H1 (cell line): Measurements from ENCODE around the gene ATP6V1B1. TPM values are rescaled to one million over a fixed set of nuclear protein-coding genes. Genes with fewer than 3 reads are reported as not detected.

Experiments
- CTCF ChIA-PET: fragments of 300-600 bp; sonication (Branson Sonifier 250); formaldehyde crosslinking; loops from one replicate; lab custom pipeline; 2021; ENCODE audit not compliant: partially characterized antibody; lab: Charles Lee
- POLR2A ChIA-PET: fragments of 300-600 bp; sonication (Branson Sonifier 250); formaldehyde crosslinking; loops from one replicate; lab custom pipeline; 2021; ENCODE audit warnings: inconsistent platforms; ENCODE audit not compliant: partially characterized antibody; lab: Charles Lee
- DNase-seq, 2 experiments: peaks; one replicate each; pipeline versions ENCODE4 v3.0.0 to v3.0.0-alpha.2; 2010 to 2022; ENCODE audit warnings: low spot score in 2 of 2, low read depth in 1 of 2, mixed read lengths in 1 of 2
- FAIRE-seq: peaks from 2 replicates; lab custom pipeline; 2011; peaks lifted over from hg19 to GRCh38; lab: Jason Lieb, UNC
- H2AFZ ChIP-seq: 2 replicates; pipeline ENCODE4 v1.8.1; 2012; ENCODE audit warnings: low read length, inconsistent platforms
- H2AK5ac ChIP-seq: 2 replicates; pipeline ENCODE4 v1.6.1; 2013; ENCODE audit warnings: low read depth, low read length
- H2BK120ac ChIP-seq: replicated peaks from 2 replicates; pipeline ENCODE3; 2013; ENCODE audit warnings: low read depth, low read length, inconsistent platforms
- H2BK12ac ChIP-seq: 2 replicates; pipeline ENCODE4 v1.6.1; 2013; ENCODE audit warnings: low read depth, low read length
- H2BK15ac ChIP-seq: 2 replicates; pipeline ENCODE4 v1.6.1; 2013; ENCODE audit warnings: low read length
- H2BK20ac ChIP-seq: 2 replicates; pipeline ENCODE4 v1.6.1; 2013; ENCODE audit warnings: low read length
- H2BK5ac ChIP-seq: 2 replicates; pipeline ENCODE4 v1.6.1; 2013; ENCODE audit warnings: low read depth, low read length
- H3K14ac ChIP-seq: 2 replicates; pipeline ENCODE4 v1.6.1; 2013; ENCODE audit warnings: inconsistent platforms; ENCODE audit not compliant: insufficient read length
- H3K18ac ChIP-seq: 2 replicates; pipeline ENCODE4 v1.6.1; 2013; ENCODE audit warnings: low read length; ENCODE audit errors: extremely low read depth
- H3K23ac ChIP-seq: 2 replicates; pipeline ENCODE4 v1.6.1; 2013; ENCODE audit warnings: inconsistent platforms; ENCODE audit not compliant: insufficient read length
- H3K23me2 ChIP-seq: 2 replicates; pipeline ENCODE4 v1.6.1; 2013; ENCODE audit warnings: low read depth, low read length
- H3K27ac ChIP-seq: 2 replicates; pipeline ENCODE4 v1.6.1; 2011; ENCODE audit warnings: low read depth, low read length, inconsistent platforms
- H3K27me3 ChIP-seq, 4 experiments: replicated peaks in 1 of 4; 1 replicate in 1 of 4; 2 replicates in 3 of 4; pipeline versions ENCODE4 v1.6.1 to v1.8.1; 2011 to 2013; ENCODE audit warnings: low read length in 3 of 4, mild to moderate bottlenecking in 3 of 4, inconsistent platforms in 2 of 4, mixed read lengths in 2 of 4, moderate library complexity in 1 of 4; ENCODE audit not compliant: control insufficient read depth in 3 of 4, insufficient read depth in 3 of 4; ENCODE audit errors: extremely low read depth in 1 of 4
- H3K36me3 ChIP-seq, 4 experiments: 2 replicates each; pipeline versions ENCODE4 v1.6.1 to v1.8.1; 2011 to 2013; ENCODE audit warnings: mild to moderate bottlenecking in 4 of 4, low read length in 3 of 4, moderate library complexity in 2 of 4, control low read depth in 1 of 4, inconsistent platforms in 1 of 4; ENCODE audit not compliant: insufficient read depth in 4 of 4, control insufficient read depth in 2 of 4
- H3K4ac ChIP-seq: replicated peaks from 2 replicates; pipeline ENCODE3; 2013; ENCODE audit warnings: low read length, low read depth, mixed read lengths, inconsistent platforms; ENCODE audit not compliant: insufficient read length
- H3K4me1 ChIP-seq, 4 experiments: replicated peaks in 1 of 4; 1 replicate in 1 of 4; 2 replicates in 3 of 4; pipeline versions ENCODE4 v1.6.1 to v1.8.1; 2011 to 2013; ENCODE audit warnings: low read length in 3 of 4, inconsistent platforms in 2 of 4, mixed read lengths in 1 of 4; ENCODE audit not compliant: insufficient read depth in 4 of 4, control insufficient read depth in 3 of 4
- H3K4me2 ChIP-seq, 2 experiments: 2 replicates each; pipeline versions ENCODE4 v1.6.1 to v1.8.1; 2011 to 2013; ENCODE audit warnings: low read depth in 2 of 2, low read length in 2 of 2, control low read depth in 1 of 2, inconsistent platforms in 1 of 2, mild to moderate bottlenecking in 1 of 2; ENCODE audit not compliant: insufficient read depth in 1 of 2
- H3K4me3 ChIP-seq, 4 experiments: fragments of 200-600, 300-600 bp in 1 of 4; sonication (generic), shearing (Covaris generic), sonication (Bioruptor Twin) in 1 of 4; 2 replicates each; pipeline versions ENCODE4 v1.5.1 to v1.8.1; 2011 to 2016; ENCODE audit warnings: low read length in 4 of 4, low read depth in 3 of 4, control low read depth in 2 of 4, inconsistent platforms in 2 of 4, mild to moderate bottlenecking in 2 of 4, mixed read lengths in 1 of 4, moderate library complexity in 1 of 4; ENCODE audit not compliant: insufficient read depth in 2 of 4; ENCODE audit errors: extremely low read depth in 1 of 4
- H3K56ac ChIP-seq: replicated peaks from 2 replicates; pipeline ENCODE3; 2013; ENCODE audit warnings: low read depth, mild to moderate bottlenecking, mixed read lengths, low read length, inconsistent platforms; ENCODE audit not compliant: insufficient read length
- H3K79me1 ChIP-seq: 2 replicates; pipeline ENCODE4 v1.6.1; 2013; ENCODE audit warnings: low read depth, low read length, control low read depth
- H3K79me2 ChIP-seq, 2 experiments: 2 replicates each; pipeline versions ENCODE4 v1.6.1 to v1.8.1; 2012 to 2013; ENCODE audit warnings: low read length in 2 of 2, mild to moderate bottlenecking in 2 of 2, inconsistent platforms in 1 of 2; ENCODE audit not compliant: insufficient read depth in 2 of 2, control insufficient read depth in 1 of 2
- H3K9ac ChIP-seq, 4 experiments: replicated peaks in 1 of 4; 1 replicate in 1 of 4; 2 replicates in 3 of 4; pipeline versions ENCODE4 v1.6.1 to v1.8.1; 2011 to 2013; ENCODE audit warnings: low read depth in 3 of 4, low read length in 3 of 4, control low read depth in 2 of 4, mild to moderate bottlenecking in 2 of 4, moderate library complexity in 2 of 4, inconsistent platforms in 1 of 4; ENCODE audit errors: extremely low read depth in 1 of 4
- H3K9me3 ChIP-seq, 2 experiments: 2 replicates each; pipeline versions ENCODE4 v1.6.1 to v1.8.1; 2012 to 2013; ENCODE audit warnings: mild to moderate bottlenecking in 2 of 2, moderate library complexity in 2 of 2, control low read depth in 1 of 2, inconsistent platforms in 1 of 2, low read depth in 1 of 2, low read length in 1 of 2, mixed read lengths in 1 of 2; ENCODE audit not compliant: insufficient read depth in 2 of 2
- H4K20me1 ChIP-seq, 2 experiments: replicated peaks in 1 of 2; 2 replicates each; pipeline versions ENCODE3 to v1.8.1; 2011 to 2013; ENCODE audit warnings: inconsistent platforms in 2 of 2, low read length in 2 of 2, mild to moderate bottlenecking in 1 of 2; ENCODE audit not compliant: insufficient read depth in 2 of 2, control insufficient read depth in 1 of 2
- H4K5ac ChIP-seq: 2 replicates; pipeline ENCODE4 v1.6.1; 2013; ENCODE audit warnings: low read length, low read depth, mixed read lengths, inconsistent platforms; ENCODE audit not compliant: insufficient read length
- H4K8ac ChIP-seq: 2 replicates; pipeline ENCODE4 v1.8.0; 2013; ENCODE audit warnings: mild to moderate bottlenecking, moderate library complexity, low read length, inconsistent platforms; ENCODE audit not compliant: insufficient read depth; ENCODE audit errors: extremely low read depth
- H4K91ac ChIP-seq: replicated peaks from 2 replicates; pipeline ENCODE3; 2013; ENCODE audit warnings: low read length, mixed read lengths, inconsistent platforms; ENCODE audit not compliant: insufficient read length
- ATF2 ChIP-seq: IDR thresholded peaks from 2 replicates; pipeline ENCODE4 v1.6.1; 2012; ENCODE audit warnings: low read length, inconsistent platforms
- BRCA1 ChIP-seq: IDR thresholded peaks from 2 replicates; pipeline ENCODE4 v1.6.1; 2012; ENCODE audit warnings: low read depth, low read length, improper control_type of control experiment
- EZH2 ChIP-seq: fragments of 200-600 bp; sonication (generic); IDR thresholded peaks from 2 replicates; pipeline ENCODE4 v1.7.1; 2012; ENCODE audit warnings: low read depth, mild to moderate bottlenecking, moderate library complexity, low read length, inconsistent platforms; ENCODE audit not compliant: severe bottlenecking
- FOSL1 ChIP-seq: IDR thresholded peaks from 2 replicates; pipeline ENCODE4 v1.6.1; 2011; ENCODE audit warnings: mild to moderate bottlenecking, low read depth, low read length, moderate library complexity; ENCODE audit not compliant: insufficient read depth
- JUN ChIP-seq: IDR thresholded peaks from 2 replicates; pipeline ENCODE4 v1.6.1; 2011; ENCODE audit warnings: low read depth, mild to moderate bottlenecking, improper control_type of control experiment, low read length
- POLR2A ChIP-seq, 2 experiments: IDR thresholded peaks; 1 replicate in 1 of 2; 2 replicates in 1 of 2; pipeline ENCODE4 v1.6.1; 2011; ENCODE audit warnings: low read depth in 2 of 2, low read length in 2 of 2, mild to moderate bottlenecking in 2 of 2; ENCODE audit errors: control extremely low read depth in 1 of 2
- SP4 ChIP-seq: IDR thresholded peaks from 2 replicates; pipeline ENCODE4 v1.6.1; 2012; ENCODE audit warnings: low read length, inconsistent platforms
- TBP ChIP-seq: IDR thresholded peaks from 2 replicates; pipeline ENCODE4 v1.6.1; 2011; ENCODE audit warnings: low read depth, low read length, improper control_type of control experiment
- TCF12 ChIP-seq: IDR thresholded peaks from 2 replicates; pipeline ENCODE4 v1.6.1; 2011; ENCODE audit warnings: low read depth, mild to moderate bottlenecking, low read length
- TEAD4 ChIP-seq: IDR thresholded peaks from 2 replicates; pipeline ENCODE4 v1.6.1; 2012; ENCODE audit warnings: low read depth, low read length, inconsistent platforms, mixed read lengths
- ZNF274 ChIP-seq: IDR thresholded peaks from 2 replicates; pipeline ENCODE4 v1.7.0; 2012; ENCODE audit warnings: low read length, borderline replicate concordance; ENCODE audit errors: extremely low read depth
- WGBS, 2 experiments: shearing (Covaris generic) in 1 of 2; methylation state at CpG; one replicate each; pipeline versions ENCODE4 v1.1.6 to v1.1.7; 2013 to 2015; ENCODE audit warnings: low lambda C conversion rate in 2 of 2, mixed read lengths in 2 of 2, inconsistent platforms in 1 of 2, low coverage in 1 of 2, missing lambda C conversion rate in 1 of 2; ENCODE audit not compliant: insufficient replicate concordance in 2 of 2, insufficient coverage in 1 of 2, insufficient read length in 1 of 2; ENCODE audit errors: extremely low coverage in 1 of 2, missing lambda C conversion rate in 1 of 2; 5-methylcytosine and 5-hydroxymethylcytosine counted together
- polyA plus RNA-seq, 7 experiments: library from polyadenylated mRNA; depleted of rRNA in 3 of 7; stranded (reverse) in 5 of 7; unstranded in 2 of 7; fragments of >200 nt in 5 of 7; fragments of 200-250 nt in 2 of 7; gene quantifications; 1 replicate in 5 of 7; 2 replicates in 1 of 7; 4 replicates in 1 of 7; pipeline versions ENCODE4 v1.2.1 to v1.2.3, GENCODE V29; 2011 to 2013; ENCODE audit warnings: missing spikeins in 2 of 7, mixed read lengths in 2 of 7
- total RNA-seq: library from RNA; stranded (reverse); fragmentation: NEBNext Ultra II Directional; extraction: Animal tissue kit (Norgen Biotek cat#: 25700); gene quantifications from 2 replicates; pipeline ENCODE4 v1.2.1, GENCODE V29; 2021

ATP6V1B1 gene
- total and polyA plus RNA-seq, 2 of the 8 experiments (the other 6 are each of a cell fraction or from before 2014, with no cell fraction given): not detected

- Histone ChIP-seq H3K4me2 (no peak overlapping the region; a peak in 1 of 4 replicates), H3K23ac (no peak overlapping the region), H3K9ac (no peak overlapping the region; a peak in 1 of 7 replicates), H4K91ac (no peak overlapping the region), H3K9me3 (no peaks in the 10 kb centered on the region), H2BK120ac (no peak overlapping the region), H3K79me2 (no peaks in the 10 kb centered on the region), H2AFZ (no peak overlapping the region), H3K18ac (peak overlapping the region; percentile 32), H4K20me1 (peaks cover 0 to 1% of the 10 kb centered on the region in 2 experiments), H3K4me3 (no peak overlapping the region), H3K4ac (no peak overlapping the region), H2BK20ac (no peak overlapping the region), H3K27me3 (peaks cover 4 to 43% (median 31%) of the 10 kb centered on the region in 4 experiments), H3K56ac (no peak overlapping the region), H4K5ac (no peak overlapping the region), H3K36me3 (no peaks in the 10 kb centered on the region), H3K27ac (no peak overlapping the region), H2BK5ac (no peak overlapping the region), H3K23me2 (peaks cover 3% of the 10 kb centered on the region; the same call in 1 of the 2 replicates), H2BK12ac (peak overlapping the region; percentile 77; the same call in 1 of the 2 replicates), H2AK5ac (no peak overlapping the region), H2BK15ac (no peak overlapping the region), H3K79me1 (no peaks in the 10 kb centered on the region), H3K4me1 (peaks cover 7 to 41% (median 27%) of the 10 kb centered on the region in 4 experiments), H4K8ac (peak overlapping the region; percentile 3; the same call in 1 of the 2 replicates), H3K14ac (no peak overlapping the region)
- WGBS, 2 experiments: 60% methylated on average over 10 of the region's 10 CpGs; no CpG with 5 or more reads in 1 of the 2 experiments
- POLR2A ChIA-PET: no interaction called here
- no peak for FAIRE-seq
- CTCF ChIA-PET: interaction anchor here (0.5 to 22.0 kb wide), 11 partner anchors 2 to 685 kb away, joined by 3 to 513 read pairs (median 4); partner anchors contain the start of genes ATP6V1B1 and FIGLA
- DNase-seq: peak in 1 of 2 experiments; percentile 43
- TF ChIP-seq TEAD4: no peak
- TF ChIP-seq FOSL1: no peak
- TF ChIP-seq ATF2: no peak
- TF ChIP-seq TCF12: no peak
- TF ChIP-seq EZH2: no peak
- no peak for TF ChIP-seq POLR2A (IDR thresholded peaks at IDR 0.05; ENCODE audit: control extremely low read depth in 1 of 2, low read depth in 2 of 2, low read length in 2 of 2)
- TF ChIP-seq SP4: no peak
- TF ChIP-seq ZNF274: no peak
- no peak for TF ChIP-seq BRCA1
- TF ChIP-seq TBP: no peak
- TF ChIP-seq JUN: no peak
These were observed 1.5 kb downstream of the ATP6V1B1 start for GRCh38 chr2:70936979-70937811.
